ENCODE measurements around the gene CHD1.

CHD1 gene

GRCh38 chr5:98899456-98899855 is 29.4 kb downstream of the CHD1 start:
- no peak for DNase-seq (ENCODE audit: low spot score)

- DNase-seq (ENCODE audit: low spot score), result no peak
These were observed 30.1 kb downstream of the CHD1 start for GRCh38 chr5:98898743-98899142.

GRCh38 chr5:98891591-98891990 is 37.2 kb downstream of the CHD1 start:
- no peak for DNase-seq (ENCODE audit: low spot score)

GRCh38 chr5:98880598-98880997 is 48.2 kb downstream of the CHD1 start:
- no peak for DNase-seq (ENCODE audit: low spot score)

- DNase-seq (ENCODE audit: low spot score), result no peak
These were observed 48.7 kb downstream of the CHD1 start for GRCh38 chr5:98880151-98880550.

GRCh38 chr5:98877600-98877999 is 51.2 kb downstream of the CHD1 start:
- no peak for DNase-seq (ENCODE audit: low spot score)

GRCh38 chr5:98872674-98873073 is 56.1 kb downstream of the CHD1 start:
- DNase-seq (ENCODE audit: low spot score), result no peak

GRCh38 chr5:98865690-98866089 is 63.1 kb downstream of the CHD1 start:
- no peak for DNase-seq (ENCODE audit: low spot score)

GRCh38 chr5:98847054-98847453 is 81.8 kb downstream of the CHD1 start:
- no peak for DNase-seq (ENCODE audit: low spot score)

- DNase-seq (ENCODE audit: low spot score), result no peak
These were observed 82.3 kb downstream of the CHD1 start for GRCh38 chr5:98846520-98846919.

- DNase-seq (ENCODE audit: low spot score), result no peak
These were observed 82.9 kb downstream of the CHD1 start for GRCh38 chr5:98845878-98846277.

- no peak for DNase-seq (ENCODE audit: low spot score)
These were observed 83.9 kb downstream of the CHD1 start for GRCh38 chr5:98844865-98845264.

- DNase-seq (ENCODE audit: low spot score), result no peak
These were observed 85.3 kb downstream of the CHD1 start for GRCh38 chr5:98843481-98843880.

GRCh38 chr5:98840946-98841345 is 87.9 kb downstream of the CHD1 start:
- no peak for DNase-seq (ENCODE audit: low spot score)

GRCh38 chr5:98839469-98840383 is 89.1 kb downstream of the CHD1 start:
- DNase-seq (ENCODE audit: low spot score), result no peak

- DNase-seq (ENCODE audit: low spot score), result no peak
These were observed 92.6 kb downstream of the CHD1 start for GRCh38 chr5:98836175-98836574.

GRCh38 chr5:98827588-98828284 is 101.1 kb downstream of the CHD1 start:
- DNase-seq (ENCODE audit: low spot score), result no peak

GRCh38 chr5:98827161-98827560 is 101.6 kb downstream of the CHD1 start:
- DNase-seq (ENCODE audit: low spot score), result peak; percentile 4

GRCh38 chr5:98825582-98826375 is 103.0 kb downstream of the CHD1 start:
- DNase-seq (ENCODE audit: low spot score), result no peak

- no peak for DNase-seq (ENCODE audit: low spot score)
These were observed 112.1 kb downstream of the CHD1 start for GRCh38 chr5:98816582-98817222.

GRCh38 chr5:98813755-98814154 is 115.1 kb downstream of the CHD1 start:
- DNase-seq (ENCODE audit: low spot score), result no peak

GRCh38 chr5:98810206-98810605 is 118.6 kb downstream of the CHD1 start:
- DNase-seq (ENCODE audit: low spot score), result no peak
